ENCODE results near the gene ERP44.
A peak's percentile ranks its signal among the peaks of the same experiment; 100 is the strongest.
"Not testable (repeated sequence)": the region's sequence is repeated elsewhere in the genome, so short reads cannot be mapped to it uniquely, and the experiment has no call there.

The ERP44 gene

DNA sequence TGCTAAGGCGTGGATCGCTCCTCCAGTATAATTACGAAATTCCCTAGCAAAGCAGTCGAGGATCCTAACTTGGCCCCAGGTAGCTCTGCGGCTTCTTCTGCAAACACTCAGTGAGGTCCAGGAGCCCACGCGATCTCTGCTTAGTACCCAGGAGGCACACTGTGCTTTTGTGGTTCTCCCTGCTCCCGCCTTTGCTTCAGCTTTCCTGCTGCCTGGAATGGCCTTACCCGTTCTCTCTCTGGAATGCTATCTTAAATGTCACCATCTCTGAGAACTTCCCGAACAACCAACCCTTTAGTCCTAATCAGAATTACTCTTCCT lies 882 bp upstream of the ERP44 start:
- peak in 1 of 3 experiments; percentile 26 for DNase-seq

GRCh38 chr9:100098046-100098886 lies 534 bp downstream of the ERP44 start:
- peak; percentile 32 to 85 (median 83) for DNase-seq

GRCh38 chr9:100096378-100096916 lies 2.4 kb downstream of the ERP44 start:
- no peak for DNase-seq

- DNase-seq = not testable (repeated sequence)
Observed at GRCh38 chr9:100094411-100094810, 4.4 kb downstream of the ERP44 start.

DNA sequence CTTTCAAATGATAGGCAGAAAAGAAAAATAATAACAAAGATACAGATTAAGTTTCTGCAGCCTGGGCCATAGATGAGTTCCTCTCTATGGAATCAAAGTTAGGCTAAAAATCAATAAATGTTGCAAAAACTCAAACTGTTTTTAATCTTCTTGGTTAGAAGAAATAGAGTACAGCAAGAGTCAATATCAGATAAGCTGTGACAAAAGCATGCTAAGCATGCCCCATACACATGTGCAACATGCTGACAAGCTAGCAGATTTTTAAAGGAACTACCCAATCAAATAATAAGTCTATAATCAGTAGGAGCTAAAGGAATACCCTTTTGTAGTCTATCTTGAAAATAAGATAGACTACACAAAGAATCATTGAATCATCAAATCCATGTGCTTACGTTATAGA lies 6.7 kb downstream of the ERP44 start:
- no peak for DNase-seq

DNA sequence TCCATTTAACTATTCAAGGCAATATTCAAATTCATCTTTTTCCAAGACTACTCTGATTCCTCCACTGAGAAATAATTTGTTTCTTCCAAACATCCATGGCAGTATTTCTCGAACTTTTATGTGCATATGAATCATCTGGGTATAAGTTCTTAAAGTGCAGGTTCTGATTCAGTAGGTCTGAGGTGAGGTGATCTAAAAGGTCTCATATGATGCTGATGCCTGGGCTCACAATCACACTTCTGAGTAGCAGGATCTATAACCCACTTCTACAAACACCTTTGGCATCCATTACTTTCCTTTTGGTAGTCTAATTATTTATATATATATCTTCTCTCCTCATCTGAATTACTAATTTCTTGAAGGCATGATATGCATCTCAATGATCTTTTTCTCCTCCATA lies 7.2 kb downstream of the ERP44 start:
- no peak for DNase-seq

- DNase-seq = no peak
Observed at GRCh38 chr9:100090880-100091279, 7.9 kb downstream of the ERP44 start.

GRCh38 chr9:100088202-100088601 lies 10.6 kb downstream of the ERP44 start:
- no peak for DNase-seq

GRCh38 chr9:100087218-100087617 lies 11.6 kb downstream of the ERP44 start:
- no peak for DNase-seq

GRCh38 chr9:100086097-100086635 lies 12.6 kb downstream of the ERP44 start:
- DNase-seq = no peak

DNA sequence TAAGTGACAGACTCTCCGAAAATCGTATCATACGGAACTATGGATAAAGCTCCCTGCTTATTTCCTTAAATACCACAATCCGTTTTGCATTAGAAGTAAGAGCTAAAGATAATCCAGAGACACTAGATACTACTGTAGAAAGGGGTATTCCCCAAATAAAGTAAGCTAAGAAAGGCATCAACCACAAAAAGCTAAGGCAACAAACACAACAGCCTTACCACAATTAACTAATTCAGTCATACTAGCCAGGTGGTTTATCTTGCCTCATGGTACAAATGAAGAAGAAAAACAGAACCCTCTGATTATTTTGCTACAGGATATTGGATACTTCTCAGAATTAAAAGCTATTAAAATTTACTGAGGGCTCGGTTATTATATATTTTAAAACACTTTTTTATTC lies 14.1 kb downstream of the ERP44 start:
- DNase-seq = no peak

GRCh38 chr9:100084128-100084453 lies 14.7 kb downstream of the ERP44 start:
- no peak for DNase-seq

DNA sequence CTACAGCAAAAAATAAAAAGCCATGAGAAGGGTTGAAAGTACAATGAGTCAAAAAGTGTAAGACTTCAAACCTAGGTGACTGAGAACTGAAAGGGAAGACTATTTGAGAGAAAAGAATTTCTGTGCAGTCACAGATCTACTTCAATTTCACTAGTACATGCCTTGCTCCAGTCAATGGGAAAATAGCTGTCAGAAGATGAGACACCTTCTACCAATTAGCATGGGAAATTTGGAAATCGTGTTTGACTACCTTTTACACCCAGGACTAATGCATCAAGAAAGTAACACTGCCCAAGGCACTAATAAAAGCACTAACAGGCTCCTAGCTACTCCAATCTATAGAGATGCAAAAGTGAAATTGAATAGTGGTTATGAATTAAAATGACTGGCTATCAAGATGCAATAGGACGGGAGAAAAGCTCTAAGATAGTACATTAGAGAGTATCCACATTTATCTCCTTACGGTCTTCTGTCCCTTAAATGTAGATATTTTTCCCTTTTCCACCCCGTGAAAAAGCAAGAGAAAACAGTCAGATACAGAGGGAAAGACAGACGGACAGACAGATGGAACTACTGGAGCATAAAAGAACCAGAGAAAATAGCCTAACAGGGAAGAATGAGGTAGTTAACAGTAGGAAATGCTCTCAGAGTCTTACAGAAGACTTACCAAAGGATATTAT lies 15.2 kb downstream of the ERP44 start:
- no peak for DNase-seq

DNA sequence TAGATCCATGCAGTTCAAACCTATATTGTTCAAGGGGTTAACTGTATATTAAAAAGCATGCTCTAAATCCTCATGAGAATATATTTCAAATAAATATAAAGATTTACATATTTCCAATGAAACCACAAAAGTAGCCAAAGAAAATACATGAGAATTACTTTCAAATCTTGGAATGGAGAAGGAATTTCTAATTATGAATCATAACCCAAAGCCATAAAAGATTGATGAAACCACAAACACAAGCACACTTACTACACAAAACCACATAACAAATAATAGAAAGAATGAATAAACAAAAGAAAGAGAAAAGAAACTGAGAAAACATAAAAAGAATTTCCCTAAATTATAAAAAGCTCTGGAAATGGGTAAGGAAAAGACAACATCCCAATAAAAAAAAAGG lies 16.0 kb downstream of the ERP44 start:
- no peak for DNase-seq

DNA sequence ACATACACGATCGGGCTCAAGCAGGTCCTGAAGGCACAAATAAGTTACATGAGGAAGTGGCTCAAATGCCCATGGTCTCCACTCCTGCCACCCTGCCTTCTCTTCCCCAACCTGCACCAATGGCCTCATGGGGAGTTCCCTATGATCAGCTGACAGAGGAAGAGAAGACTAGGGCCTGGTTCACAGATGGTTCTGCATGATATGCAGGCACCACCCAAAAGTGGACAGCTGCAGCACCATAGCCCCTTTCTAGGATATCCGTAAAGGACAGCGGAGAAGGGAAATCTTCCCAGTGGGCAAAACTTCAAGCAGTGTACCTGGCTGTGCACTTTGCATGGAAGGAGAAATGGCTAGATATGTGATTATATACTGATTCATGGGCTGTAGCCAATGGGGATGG lies 22.5 kb downstream of the ERP44 start:
- not testable (repeated sequence) for DNase-seq

DNA sequence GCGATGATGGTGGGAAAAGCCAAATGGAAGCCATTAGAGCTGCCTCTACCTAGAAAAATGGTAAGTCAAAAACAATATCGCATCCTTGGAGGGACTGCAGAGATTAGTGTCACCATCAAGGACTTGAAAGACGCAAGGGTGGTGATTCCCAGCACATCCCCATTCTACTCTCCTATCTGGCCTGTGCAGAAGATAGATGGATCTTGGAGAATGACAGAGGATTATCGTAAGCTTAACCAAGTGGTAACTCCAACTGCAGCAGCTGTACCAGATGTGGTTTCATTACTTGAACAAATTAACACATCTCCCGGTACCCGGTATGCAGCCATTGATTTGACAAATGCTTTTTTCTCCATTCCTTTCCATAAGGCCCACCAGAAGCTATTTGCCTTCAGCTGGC lies 23.8 kb downstream of the ERP44 start:
- DNase-seq = no peak

DNA sequence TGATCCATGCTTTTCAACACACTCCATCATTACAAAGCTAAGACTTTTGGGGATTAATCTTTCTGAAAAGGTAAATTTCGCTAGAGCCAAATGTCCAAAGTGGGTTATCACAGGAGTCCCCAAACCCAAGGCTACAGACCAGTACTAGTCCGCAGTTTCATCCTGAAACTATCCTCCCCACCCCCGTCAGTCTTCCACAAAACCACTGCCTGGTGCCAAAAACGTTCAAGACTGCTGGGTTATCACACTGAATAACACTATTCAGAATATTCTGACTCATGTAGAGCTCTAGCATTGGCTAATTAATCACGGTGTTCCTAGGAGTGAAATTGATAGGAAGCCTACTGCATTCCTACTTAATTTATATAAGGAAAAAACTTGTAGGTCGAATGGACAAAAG lies 24.7 kb downstream of the ERP44 start:
- no peak for DNase-seq

- DNase-seq = no peak
Observed at GRCh38 chr9:100072805-100073204, 26.0 kb downstream of the ERP44 start.

GRCh38 chr9:100071271-100071670 lies 27.5 kb downstream of the ERP44 start:
- DNase-seq = no peak

DNA sequence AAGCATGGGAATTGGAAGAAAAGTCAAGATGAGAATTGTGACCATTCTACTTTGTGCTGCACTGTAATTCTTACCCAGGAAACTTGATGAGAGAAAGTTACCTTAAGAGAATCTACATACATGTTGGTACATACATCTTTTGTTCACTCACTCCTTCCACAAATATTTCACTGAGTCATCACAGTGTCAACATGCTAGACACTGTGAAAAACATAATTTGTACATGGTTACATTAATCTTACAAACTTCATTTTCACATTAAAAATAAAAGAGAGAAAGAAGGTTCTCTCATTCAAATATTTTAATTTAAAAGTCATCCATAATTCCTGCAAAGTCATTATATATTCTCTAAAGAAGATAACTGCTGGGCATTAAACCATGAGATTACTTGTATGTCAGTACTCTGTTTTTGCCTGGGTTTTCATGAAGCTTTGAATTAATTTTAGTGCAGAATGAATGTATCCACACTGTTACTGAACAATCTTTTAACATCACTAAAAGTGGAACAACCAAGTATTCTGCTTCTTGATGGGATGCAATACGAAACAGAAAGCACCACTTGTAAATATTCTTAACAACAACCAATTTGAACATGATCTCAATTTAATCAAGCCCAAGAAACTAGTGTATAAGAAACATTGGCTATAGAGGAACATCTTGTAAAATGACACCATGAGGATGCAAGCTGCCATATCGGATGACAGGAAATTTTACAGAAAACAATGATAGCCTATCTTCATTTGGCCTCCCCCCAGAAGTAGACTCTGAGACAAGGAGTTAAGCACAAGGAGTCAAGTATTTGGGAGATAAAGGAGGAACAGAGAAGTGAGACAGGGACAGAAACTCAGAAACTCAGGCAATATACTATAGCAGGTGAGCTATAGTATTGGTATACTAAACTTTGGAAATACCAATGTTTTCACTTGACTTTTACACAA lies 28.4 kb downstream of the ERP44 start:
- no peak for DNase-seq

- not testable (repeated sequence) for DNase-seq
Observed at GRCh38 chr9:100069068-100069467, 29.7 kb downstream of the ERP44 start.

DNA sequence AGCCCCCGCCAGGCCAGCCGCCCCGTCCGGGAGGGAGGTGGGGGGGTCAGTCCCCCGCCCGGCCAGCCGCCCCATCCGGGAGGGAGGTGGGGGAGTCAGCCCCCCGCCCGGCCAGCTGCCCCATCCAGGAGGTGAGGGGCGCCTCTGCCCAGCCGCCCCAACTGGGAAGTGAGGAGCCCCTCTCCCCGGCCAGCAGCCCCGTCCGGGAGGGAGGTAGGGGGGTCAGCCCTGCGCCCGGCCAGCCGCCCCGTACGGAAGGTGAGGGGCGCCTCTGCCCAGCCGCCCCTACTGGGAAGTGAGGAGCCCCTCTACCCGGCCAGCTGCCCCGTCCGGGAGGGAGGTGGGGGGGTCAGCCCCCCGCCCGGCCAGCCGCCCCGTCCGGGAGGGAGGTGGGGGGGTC lies 30.8 kb downstream of the ERP44 start:
- DNase-seq = not testable (repeated sequence)

DNA sequence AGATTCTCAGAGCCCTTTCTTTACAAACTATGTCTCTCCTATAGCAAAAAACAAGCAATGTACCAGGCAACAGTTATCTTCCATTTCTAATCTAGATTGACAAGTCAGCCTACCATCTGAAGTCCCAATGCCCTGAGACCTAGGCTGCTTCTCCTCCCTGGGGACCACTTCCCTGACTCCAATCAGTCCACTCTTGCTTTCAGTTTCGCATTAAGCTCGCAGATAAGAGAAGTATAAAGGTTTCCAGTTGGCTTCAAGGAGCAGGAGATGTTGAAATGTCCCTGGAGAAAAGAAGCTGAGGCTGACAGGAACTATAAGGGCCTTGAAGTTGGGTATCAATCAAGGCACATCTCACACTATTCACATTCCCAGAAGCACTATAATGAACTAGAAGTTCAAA lies 32.3 kb downstream of the ERP44 start:
- DNase-seq = peak in 1 of 3 experiments; percentile 61
